Gastroesophageal sphincter (tissue), 4 donors: Measurements from ENCODE around the gene MTCL1. TPM values are rescaled to one million over a fixed set of nuclear protein-coding genes. Genes with fewer than 3 reads are reported as not detected.

Experiments
- ATAC-seq: fragments of 150-250 bp; one replicate; pipeline ENCODE4 v1.9.1; 2016; ENCODE audit warnings: mild to moderate bottlenecking, moderate library complexity
- H3K27ac ChIP-seq, 4 donors: fragments of 200-600 bp; sonication (generic) in 3 of 4; 1 replicate in 3 of 4; 2 replicates in 1 of 4; pipeline ENCODE4 v1.5.1; 2016 to 2019
- H3K27me3 ChIP-seq: fragments of 200-600 bp; sonication (generic); one replicate; pipeline ENCODE4 v1.5.1; 2019
- H3K36me3 ChIP-seq, 2 donors: fragments of 200-600 bp; sonication (generic); one replicate each; pipeline ENCODE4 v1.5.1; 2019; ENCODE audit warnings: control low read depth in 1 of 2
- H3K4me1 ChIP-seq, 3 donors: fragments of 200-600 bp; sonication (generic); 1 replicate in 2 of 3; 2 replicates in 1 of 3; pipeline ENCODE4 v1.5.1; 2016 to 2019; ENCODE audit warnings: control low read depth in 2 of 3
- H3K4me3 ChIP-seq, 2 donors: fragments of 200-600 bp; sonication (generic); one replicate each; pipeline ENCODE4 v1.5.1; 2019; ENCODE audit warnings: mild to moderate bottlenecking in 1 of 2, moderate library complexity in 1 of 2
- H3K9me3 ChIP-seq, 3 donors: fragments of 200-600 bp; sonication (generic); one replicate each; pipeline ENCODE4 v1.5.1; 2017 to 2019; ENCODE audit warnings: control low read depth in 2 of 3
- EP300 ChIP-seq: sonication (generic); formaldehyde crosslinking; IDR thresholded peaks from one replicate; pipeline ENCODE4 v1.6.1; 2017; ENCODE audit warnings: antibody characterized with exemption, mild to moderate bottlenecking
- POLR2A ChIP-seq, 2 donors: fragments of 450-650 bp; IDR thresholded peaks; one replicate each; pipeline ENCODE4 v1.6.1; 2017; ENCODE audit warnings: antibody characterized with exemption in 2 of 2, mild to moderate bottlenecking in 2 of 2, moderate library complexity in 1 of 2
- POLR2AphosphoS5 ChIP-seq: sonication (generic); formaldehyde crosslinking; IDR thresholded peaks from one replicate; pipeline ENCODE4 v1.6.1; 2017; ENCODE audit warnings: antibody characterized with exemption
- WGBS, 2 donors: methylation state at CpG; one replicate each; pipeline ENCODE4 v1.1.5; 2018; ENCODE audit warnings: low coverage in 1 of 2; 5-methylcytosine and 5-hydroxymethylcytosine counted together
- total RNA-seq, 4 donors: library from RNA; depleted of rRNA; stranded (reverse); fragments of >200 nt; gene quantifications; one replicate each; pipeline ENCODE4 v1.1.0, GENCODE V29; 2016
- TF ChIP-seq, protein P1 (sequence below), 4 experiments: fragments of 200-600 bp in 2 of 4; fragments of 450-650 bp in 2 of 4; sonication (generic) in 1 of 4; IDR thresholded peaks; one replicate each; pipeline ENCODE4 v1.5.1; 2017 to 2019; ENCODE audit warnings: antibody characterized with exemption in 4 of 4, mild to moderate bottlenecking in 2 of 4, moderate library complexity in 2 of 4

Gene MTCL1
- total RNA-seq, 4 donors from 2014 or later: 35.0 to 68.0 (median 51.4) TPM

DNA sequence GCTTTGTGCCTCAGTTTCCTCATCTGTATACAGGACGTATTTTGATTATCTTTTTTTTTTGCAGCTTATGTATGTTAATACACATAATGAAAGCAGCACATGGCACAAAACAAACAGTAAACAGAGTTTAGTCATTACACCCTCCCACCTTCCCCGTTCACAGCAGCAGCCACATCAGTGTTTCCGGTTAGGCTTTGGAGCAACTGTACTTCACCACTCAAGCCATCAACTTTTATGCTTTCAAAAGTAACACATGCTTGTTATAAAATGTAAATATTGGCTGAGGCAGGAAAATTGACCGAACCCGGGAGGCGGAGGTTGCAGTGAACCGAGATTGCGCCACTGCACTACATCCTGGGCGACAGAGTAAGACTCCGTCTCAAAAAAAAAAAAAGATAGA lies 117.3 kb downstream of the MTCL1 start:
- Histone ChIP-seq H3K27ac (no peak overlapping the region), H3K36me3 (peaks cover 0 to 80% of the 10 kb centered on the region in 2 donors), H3K9me3 (no peaks in the 10 kb centered on the region), H3K4me3 (no peak overlapping the region), H3K4me1 (peaks cover 0 to 2% (median 0%) of the 10 kb centered on the region in 3 donors), H3K27me3 (no peaks in the 10 kb centered on the region)
- WGBS, 2 donors: 93 to 94% methylated on average over 8 to 9 of the region's 10 CpGs
- no peak for ATAC-seq
- TF ChIP-seq POLR2AphosphoS5 (no peak), POLR2A (IDR thresholded peaks at IDR 0.05) (no peak), EP300 (no peak)
- TF ChIP-seq, protein P1, sequence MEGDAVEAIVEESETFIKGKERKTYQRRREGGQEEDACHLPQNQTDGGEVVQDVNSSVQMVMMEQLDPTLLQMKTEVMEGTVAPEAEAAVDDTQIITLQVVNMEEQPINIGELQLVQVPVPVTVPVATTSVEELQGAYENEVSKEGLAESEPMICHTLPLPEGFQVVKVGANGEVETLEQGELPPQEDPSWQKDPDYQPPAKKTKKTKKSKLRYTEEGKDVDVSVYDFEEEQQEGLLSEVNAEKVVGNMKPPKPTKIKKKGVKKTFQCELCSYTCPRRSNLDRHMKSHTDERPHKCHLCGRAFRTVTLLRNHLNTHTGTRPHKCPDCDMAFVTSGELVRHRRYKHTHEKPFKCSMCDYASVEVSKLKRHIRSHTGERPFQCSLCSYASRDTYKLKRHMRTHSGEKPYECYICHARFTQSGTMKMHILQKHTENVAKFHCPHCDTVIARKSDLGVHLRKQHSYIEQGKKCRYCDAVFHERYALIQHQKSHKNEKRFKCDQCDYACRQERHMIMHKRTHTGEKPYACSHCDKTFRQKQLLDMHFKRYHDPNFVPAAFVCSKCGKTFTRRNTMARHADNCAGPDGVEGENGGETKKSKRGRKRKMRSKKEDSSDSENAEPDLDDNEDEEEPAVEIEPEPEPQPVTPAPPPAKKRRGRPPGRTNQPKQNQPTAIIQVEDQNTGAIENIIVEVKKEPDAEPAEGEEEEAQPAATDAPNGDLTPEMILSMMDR (IDR thresholded peaks at IDR 0.05): no peak

DNA sequence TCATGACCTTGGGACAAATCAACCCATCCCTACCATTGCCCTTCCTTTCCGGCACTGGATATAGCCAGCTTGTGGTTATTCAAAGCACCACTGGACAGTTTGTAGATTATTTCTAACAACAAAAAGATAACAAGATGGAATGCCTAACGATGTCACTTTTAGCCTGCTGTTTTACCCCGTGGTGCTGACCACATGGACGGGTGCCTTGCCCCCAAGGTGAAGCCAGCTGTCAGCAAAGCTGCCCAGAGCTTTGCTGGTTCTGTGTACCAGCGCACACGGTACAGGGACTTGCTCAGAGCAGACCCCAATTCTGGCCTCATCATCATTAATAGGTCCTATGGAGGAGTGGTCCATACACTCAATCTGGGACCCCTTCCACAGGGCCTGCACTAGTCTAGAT lies 118.2 kb downstream of the MTCL1 start:
- H3K9me3 ChIP-seq: no peaks in the 10 kb centered on the region
- H3K27me3 ChIP-seq: no peaks in the 10 kb centered on the region
- 60 to 100% methylated on average over 1 to 2 of the region's 6 CpGs for WGBS, 2 donors
- no peak for TF ChIP-seq EP300
- TF ChIP-seq POLR2AphosphoS5: no peak
- no peak for TF ChIP-seq POLR2A (IDR thresholded peaks at IDR 0.05)
- TF ChIP-seq, protein P1 (IDR thresholded peaks at IDR 0.05): no peak
- H3K36me3 ChIP-seq: peaks cover 0 to 74% of the 10 kb centered on the region in 2 donors
- no peak overlapping the region for H3K4me3 ChIP-seq
- H3K27ac ChIP-seq: no peak overlapping the region
- peaks cover 0 to 11% (median 0%) of the 10 kb centered on the region in 3 donors for H3K4me1 ChIP-seq
- no peak for ATAC-seq

DNA sequence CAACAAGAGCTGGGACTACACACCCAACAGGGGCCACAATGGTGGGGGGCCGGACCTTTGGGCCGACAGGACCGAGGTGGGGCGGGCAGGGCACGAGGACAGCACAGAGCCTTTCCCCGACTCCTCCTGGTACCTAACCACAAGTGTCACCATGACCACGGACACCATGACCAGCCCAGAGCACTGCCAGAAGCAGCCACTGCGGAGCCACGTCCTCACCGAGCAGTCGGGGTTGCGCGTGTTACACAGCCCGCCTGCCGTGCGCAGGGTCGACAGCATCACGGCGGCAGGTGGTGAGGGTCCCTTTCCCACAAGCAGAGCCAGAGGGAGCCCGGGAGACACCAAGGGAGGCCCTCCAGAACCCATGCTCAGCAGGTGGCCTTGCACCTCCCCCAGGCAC lies 119.5 kb downstream of the MTCL1 start:
- TF ChIP-seq EP300 (no peak), POLR2AphosphoS5 (no peak), POLR2A (IDR thresholded peaks at IDR 0.05) (no peak)
- TF ChIP-seq, protein P1 (IDR thresholded peaks at IDR 0.05): no peak
- Histone ChIP-seq H3K4me3 (no peak overlapping the region), H3K36me3 (peaks cover 0 to 62% of the 10 kb centered on the region in 2 donors), H3K9me3 (no peaks in the 10 kb centered on the region), H3K27me3 (no peaks in the 10 kb centered on the region), H3K27ac (no peak overlapping the region), H3K4me1 (peaks cover 0 to 15% (median 0%) of the 10 kb centered on the region in 3 donors)
- WGBS, 2 donors: no CpG with 5 or more reads among the region's 20 CpGs
- ATAC-seq: no peak

DNA sequence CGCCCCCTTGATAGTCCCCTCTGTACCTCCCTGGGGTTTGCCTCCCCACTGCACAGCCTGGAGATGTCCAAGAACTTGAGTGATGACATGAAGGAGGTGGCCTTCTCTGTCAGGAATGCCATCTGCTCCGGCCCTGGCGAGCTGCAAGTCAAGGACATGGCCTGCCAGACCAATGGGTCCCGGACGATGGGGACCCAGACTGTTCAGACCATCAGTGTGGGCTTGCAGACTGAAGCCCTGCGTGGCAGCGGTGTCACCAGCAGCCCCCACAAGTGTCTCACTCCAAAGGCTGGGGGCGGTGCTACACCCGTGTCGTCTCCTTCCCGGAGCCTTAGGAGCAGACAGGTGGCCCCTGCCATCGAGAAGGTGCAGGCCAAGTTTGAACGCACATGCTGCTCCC lies 119.9 kb downstream of the MTCL1 start:
- peaks cover 0 to 16% (median 0%) of the 10 kb centered on the region in 3 donors for H3K4me1 ChIP-seq
- H3K36me3 ChIP-seq: peaks cover 0 to 58% of the 10 kb centered on the region in 2 donors
- H3K9me3 ChIP-seq: no peaks in the 10 kb centered on the region
- no peak overlapping the region for H3K27ac ChIP-seq
- no peak for ATAC-seq
- TF ChIP-seq POLR2AphosphoS5 (no peak), EP300 (no peak), POLR2A (IDR thresholded peaks at IDR 0.05) (no peak)
- TF ChIP-seq, protein P1 (IDR thresholded peaks at IDR 0.05): no peak
- WGBS, 2 donors: no CpG with 5 or more reads among the region's 13 CpGs
- H3K4me3 ChIP-seq: no peak overlapping the region
- no peaks in the 10 kb centered on the region for H3K27me3 ChIP-seq

DNA sequence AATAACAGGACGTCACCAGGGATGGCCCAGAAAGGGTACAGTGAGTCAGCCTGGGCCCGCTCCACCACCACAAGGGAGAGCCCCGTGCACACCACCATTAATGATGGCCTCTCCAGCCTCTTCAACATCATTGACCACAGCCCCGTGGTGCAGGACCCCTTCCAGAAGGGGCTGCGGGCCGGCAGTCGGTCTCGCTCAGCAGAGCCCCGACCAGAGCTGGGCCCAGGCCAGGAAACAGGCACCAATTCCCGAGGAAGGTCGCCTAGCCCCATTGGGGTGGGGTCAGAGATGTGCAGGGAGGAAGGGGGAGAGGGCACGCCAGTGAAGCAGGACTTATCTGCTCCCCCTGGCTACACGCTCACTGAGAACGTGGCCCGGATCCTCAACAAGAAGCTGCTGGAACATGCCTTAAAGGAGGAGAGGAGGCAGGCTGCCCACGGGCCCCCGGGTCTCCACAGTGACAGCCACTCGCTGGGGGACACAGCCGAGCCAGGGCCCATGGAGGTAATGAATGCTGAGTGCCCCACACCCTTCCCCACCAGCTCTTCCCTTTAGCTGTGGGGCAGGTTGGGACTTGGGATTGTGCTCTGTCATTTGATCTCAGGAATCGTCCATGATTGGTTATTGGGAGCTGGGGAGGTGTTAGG lies 120.5 kb downstream of the MTCL1 start:
- no peak for TF ChIP-seq EP300
- TF ChIP-seq POLR2A (IDR thresholded peaks at IDR 0.05): no peak
- TF ChIP-seq POLR2AphosphoS5: no peak
- TF ChIP-seq, protein P1 (IDR thresholded peaks at IDR 0.05): no peak
- Histone ChIP-seq H3K36me3 (peaks cover 0 to 52% of the 10 kb centered on the region in 2 donors), H3K4me3 (no peak overlapping the region), H3K4me1 (peaks cover 0 to 22% (median 0%) of the 10 kb centered on the region in 3 donors), H3K9me3 (no peaks in the 10 kb centered on the region), H3K27ac (no peak overlapping the region), H3K27me3 (no peaks in the 10 kb centered on the region)
- 80% methylated on average over 1 of the region's 20 CpGs; no CpG with 5 or more reads in 1 of the 2 donors for WGBS, 2 donors
- no peak for ATAC-seq
